Measurements from ENCODE around the gene LSM3.
A peak's percentile ranks its signal among the peaks of the same experiment; 100 is the strongest.

The LSM3 gene

DNA sequence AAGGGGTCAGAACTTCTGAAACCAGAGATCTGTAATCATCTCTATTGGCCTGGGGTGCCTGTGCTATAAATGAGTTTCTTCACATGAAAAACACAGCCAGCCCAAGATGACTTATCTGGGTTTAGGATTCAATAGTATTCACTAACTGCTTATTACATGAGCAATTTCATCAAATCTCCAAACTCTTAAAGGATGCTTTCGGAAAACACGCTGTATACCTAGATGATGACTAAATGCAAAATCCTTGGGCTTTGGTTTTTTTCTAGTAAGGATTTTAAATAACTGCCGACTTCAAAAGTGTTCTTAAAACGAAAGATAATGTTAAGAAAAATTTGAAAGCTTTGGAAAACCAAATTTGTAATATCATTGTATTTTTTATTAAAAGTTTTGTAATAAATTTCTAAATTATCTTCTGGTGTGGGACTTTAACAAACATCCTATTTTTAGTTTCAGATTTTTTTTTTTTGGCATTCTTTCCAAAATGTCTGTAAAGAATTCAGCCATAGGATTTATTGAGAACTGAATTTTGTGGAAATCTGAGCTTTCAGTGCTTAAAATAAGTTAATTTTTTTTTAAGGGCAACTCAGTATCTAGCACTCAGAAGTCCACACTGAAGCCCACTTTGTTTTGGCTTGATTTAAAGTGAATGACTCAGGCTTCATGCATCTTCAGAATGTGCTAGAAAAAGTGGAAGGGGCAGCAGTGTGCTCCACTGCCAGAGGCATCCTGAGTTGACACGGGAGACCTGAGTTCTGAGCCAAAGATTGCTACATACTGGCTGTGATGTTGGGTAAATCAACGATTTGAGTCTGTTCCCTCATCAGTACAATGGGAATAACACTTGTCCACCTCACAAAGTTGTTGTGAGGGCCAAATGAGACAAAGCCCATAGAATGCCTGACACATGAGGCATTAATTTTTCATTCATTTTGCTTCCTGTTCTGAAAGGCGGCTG, 35.1 kb upstream of the LSM3 start:
- DNase-seq = no peak

DNA sequence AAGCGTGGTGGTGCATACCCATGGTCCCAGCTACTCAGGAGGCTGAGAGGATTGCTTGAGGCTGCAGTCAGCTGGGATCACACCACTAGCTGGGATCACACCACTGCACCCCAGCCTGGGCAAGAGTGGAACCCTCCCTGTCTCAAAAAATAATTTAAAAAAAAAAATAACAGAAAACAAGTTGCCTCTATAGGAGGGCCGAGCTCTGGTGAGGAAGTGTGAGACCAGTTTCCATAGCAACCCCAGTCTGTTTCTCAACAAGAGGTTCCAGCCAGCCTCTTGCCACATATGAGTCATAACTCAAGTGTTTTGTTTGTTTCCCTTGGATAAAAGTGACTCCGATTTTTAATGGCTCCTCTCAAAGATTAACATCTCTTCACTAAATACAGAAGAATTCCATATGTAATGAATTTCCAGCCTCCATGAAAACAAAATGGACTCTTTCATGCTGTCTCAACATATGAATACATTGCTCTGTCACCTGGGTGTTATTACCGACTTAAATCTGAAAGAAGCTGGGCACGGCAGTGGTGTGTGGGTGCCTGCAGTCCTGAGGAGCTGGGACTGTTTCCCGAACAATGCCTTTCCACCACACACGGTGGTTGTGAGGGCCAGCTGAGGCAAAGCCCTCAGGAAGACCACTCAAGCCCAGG, 34.1 kb upstream of the LSM3 start:
- DNase-seq = peak; percentile 90

DNA sequence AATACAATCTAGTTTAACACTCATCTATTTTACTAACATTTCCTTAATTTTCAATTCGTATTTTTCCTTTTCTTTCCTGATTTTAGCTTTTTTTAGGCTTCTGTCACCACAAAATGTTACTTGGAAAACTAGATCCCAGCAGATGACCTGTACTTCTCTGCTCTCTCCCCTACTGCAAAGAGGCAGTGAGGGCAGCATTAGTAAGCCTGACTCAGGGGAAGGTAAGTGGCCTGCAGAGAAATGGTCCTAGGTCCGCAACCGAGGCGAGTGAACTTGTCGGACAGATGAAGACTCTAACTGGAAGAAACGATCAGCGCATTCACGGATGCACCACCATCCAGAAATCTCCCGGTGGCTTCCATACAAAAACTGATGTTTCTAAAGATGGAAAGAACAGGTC, 33.4 kb upstream of the LSM3 start:
- DNase-seq = no peak

DNA sequence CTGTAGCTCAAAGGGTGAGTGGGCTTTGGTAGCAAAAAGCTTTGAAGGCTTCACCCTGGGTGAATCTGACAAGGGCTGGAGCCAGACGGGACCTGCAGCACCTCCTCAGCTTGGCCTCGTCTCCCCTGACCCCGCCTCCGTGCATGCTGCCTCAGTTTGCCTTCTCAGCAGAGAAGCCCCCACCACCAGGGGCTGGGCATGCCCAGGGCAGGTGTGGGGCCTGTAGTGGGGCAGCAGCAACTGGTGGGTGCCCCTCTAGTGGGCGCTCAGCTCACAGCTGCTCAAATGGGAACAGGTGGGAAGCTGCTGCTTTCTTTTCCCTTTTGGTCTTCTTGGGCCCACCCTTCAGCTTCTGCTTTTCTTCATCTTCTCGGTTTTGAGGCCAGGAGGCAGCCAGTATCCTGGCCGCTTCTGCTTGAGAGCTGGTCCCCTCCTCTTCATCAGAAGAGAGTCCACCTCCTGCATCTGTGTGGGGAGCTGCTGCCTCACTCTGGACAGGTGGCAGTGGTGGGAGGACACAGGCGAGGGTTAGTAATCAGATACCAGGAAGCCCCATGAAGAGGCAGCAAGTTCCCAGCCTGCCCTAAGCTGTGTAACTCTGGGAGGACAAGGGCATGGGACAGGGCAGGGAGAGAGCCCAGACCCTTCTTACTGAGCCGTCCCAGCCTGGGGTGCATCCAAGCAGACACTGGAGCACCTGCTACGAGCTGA, 32.8 kb upstream of the LSM3 start:
- DNase-seq = no peak

DNA sequence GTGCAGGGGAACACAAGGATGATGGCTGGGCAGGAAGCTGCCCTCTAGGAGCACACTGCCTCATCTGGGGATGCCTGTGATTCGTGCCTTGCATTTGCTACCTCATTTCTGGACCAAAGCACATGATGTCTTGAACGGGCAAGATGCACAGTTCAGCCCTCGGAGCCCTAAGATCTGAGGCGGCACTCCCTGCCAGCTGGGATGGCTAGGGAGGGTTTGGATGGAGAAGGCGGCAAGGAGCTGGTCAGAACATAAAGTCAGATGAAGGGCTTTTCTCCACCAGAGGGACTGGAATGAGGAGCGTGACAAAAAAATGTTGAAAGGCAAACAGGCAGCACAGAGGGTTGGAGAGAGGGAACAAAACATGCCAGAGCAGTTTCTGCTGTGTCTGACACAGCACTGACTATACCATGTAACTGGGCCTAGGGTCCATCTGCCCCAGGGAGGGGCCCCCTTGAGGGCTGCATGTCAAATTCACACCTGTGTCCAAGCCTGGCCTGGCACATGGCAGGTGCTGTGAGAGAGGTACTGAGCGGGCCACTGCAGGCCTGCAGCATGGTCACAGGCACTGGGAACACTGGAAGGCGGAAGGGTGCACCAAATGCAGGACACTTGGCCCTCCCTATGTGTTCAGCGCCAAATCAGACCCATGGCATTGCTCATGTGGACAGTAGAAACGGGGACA, 32.1 kb upstream of the LSM3 start:
- DNase-seq = no peak

DNA sequence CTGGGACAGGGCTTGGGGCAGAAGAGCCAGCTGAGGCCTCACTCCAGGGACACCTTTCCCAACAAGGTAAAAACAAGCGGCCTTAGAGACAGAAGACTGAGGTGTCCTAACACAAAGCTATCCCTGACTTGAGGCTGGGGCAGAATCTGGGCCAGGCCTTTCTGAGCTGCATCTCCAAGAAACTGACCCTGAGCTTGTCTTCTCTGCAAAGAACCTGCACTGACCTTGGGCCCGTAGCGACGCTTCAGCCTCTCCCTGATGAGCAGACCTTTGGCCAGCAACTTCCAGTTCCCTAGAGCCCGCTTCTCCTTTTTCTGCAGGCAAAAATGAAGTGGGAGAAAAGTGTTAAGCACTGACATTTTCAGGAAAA, 31.6 kb upstream of the LSM3 start:
- no peak for DNase-seq

DNA sequence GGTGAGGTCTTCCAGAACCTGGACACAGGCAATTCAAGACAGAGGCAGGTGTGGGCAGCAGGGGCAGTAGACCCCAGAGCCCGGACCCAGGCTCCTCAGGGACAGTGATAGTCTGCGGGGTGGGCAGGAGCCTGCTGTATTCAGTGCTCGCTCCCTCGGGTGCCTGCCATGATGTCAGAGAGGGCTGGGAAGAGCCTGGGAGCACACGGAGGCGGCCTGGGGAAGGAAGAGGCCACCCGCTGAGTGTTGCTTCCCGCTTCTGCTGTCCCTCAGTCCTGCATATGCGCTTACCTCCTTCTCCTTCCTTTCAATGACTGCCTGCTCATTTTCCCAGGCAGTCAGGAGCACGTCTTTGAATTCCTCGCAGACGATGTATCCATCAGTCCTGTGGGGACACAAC, 31.0 kb upstream of the LSM3 start:
- no peak for DNase-seq

DNA sequence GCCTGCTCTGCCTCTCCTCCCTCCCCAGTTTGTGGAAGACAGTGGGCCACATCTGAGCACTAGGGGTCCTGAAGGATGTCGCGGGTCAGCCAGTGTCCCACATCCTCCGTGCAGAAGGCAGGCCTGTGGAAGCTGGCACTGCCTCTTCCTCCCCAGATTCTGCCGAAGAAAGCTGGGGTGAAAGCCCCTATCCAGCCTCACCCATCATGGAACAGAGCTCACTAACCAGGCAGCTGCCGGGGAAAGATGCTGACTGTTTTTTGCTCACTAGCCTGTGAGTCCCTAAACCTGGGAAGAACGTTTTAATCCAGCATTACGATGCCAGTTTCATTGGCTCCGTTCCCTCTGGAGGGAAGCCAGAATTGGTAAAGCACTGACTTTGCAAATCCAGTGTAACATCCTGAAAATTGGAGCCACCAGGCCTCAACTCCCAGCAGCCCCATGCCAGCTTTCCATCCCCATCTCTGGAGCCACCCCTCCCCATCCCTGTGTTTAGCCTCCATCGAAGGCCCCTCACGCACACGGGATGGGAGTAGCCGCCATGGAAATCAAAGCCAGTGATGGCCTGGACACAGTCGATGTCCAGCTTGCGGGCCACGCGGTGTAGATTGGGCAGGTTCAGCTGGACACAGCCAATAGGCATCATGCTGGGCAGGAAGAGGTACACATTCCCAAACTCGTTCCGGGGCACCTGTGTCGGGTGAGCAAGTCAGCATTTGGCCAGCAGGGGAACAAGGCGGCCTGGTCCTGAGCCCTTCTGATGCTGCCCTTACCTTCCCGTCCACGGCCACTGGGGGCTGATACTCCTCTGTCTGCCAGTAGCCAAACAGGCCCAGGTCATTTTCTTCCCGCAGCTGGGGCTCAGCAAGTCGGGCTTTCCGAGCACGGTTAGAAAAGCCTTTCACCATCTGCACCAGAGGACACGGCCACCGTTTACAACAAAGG, 30.3 kb upstream of the LSM3 start:
- no peak for DNase-seq

DNA sequence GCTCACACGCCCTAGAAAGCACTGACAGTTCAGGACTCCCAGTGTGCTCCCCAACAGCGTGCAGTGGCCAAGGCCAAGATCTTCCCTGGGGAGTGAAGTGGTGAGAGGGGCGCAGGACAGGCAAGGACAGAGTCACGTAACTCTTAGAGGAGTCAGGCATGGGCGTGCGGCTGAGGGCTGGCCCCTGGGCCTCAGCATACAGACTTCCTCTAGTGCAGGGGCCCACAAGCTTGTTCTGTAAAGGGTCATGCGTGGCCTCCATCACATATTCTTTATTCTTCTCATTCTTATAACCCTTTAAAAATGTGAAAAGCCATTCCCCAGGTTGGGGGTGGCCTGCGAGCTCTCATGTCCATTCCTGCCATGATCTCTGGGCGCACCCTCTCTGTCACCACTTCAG, 28.5 kb upstream of the LSM3 start:
- DNase-seq = no peak

DNA sequence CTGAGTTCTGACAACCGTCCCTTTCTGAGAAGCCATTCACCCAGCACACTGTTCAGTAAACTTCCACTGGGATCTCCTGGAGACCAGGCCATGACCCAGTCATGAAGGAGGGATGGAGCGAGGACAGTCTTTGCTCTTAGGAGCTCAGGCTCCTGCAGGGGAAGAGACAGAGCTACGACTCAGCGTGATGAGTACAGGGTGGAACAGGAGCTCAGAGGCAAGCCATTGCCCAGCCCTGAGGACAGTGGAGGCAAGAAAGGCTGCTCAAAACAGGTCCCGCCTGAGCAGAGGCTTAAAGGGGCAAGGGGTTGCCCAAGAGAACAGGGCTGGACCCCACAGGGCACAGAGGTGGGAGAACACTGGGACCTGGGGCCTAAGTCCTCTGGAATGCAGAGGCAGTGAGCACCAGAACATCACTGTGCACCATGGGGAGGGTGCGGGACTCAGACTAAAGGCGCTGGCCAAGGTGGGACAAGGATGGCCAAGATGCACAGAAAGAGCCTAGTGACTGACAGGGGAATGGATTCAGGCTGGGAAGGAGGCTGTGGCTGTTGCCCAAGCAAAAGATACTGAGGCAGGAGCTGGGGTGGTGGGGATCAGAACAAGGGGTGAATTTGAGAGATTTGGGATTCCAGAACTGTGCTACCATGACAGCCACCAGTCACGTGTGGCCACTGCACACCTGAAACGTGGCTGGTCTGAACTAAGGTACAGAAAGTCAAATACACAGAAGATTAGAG, 28.0 kb upstream of the LSM3 start:
- no peak for DNase-seq

DNA sequence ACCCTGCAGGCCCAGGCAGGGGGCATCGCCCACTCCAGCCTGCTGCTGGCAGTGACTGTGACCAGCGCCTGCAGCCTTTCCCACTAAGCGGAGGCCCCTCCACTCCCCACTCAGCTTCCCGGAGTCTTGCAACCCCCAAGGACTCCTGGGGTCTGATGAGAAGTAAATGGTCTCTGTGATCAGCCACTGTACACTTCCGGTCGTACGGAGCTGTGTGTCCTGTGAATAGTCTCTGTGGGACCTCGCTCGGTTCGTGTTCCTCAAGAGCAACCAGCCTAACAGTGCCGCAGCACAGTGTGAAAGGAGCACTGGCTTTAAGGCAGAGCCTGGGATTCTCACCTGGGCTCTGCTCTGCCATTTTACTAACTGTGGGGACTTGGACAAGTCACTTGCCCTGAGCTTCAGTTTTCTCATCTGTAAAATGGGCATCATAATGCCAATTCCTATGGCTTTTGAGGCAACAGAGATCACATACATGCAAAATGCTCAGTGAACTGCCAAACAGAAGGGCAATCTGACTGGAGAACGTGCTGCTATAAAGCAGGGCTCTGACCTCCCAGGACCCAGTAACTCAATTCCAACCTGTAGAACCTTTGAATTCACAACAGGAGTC, 27.0 kb upstream of the LSM3 start:
- no peak for DNase-seq

DNA sequence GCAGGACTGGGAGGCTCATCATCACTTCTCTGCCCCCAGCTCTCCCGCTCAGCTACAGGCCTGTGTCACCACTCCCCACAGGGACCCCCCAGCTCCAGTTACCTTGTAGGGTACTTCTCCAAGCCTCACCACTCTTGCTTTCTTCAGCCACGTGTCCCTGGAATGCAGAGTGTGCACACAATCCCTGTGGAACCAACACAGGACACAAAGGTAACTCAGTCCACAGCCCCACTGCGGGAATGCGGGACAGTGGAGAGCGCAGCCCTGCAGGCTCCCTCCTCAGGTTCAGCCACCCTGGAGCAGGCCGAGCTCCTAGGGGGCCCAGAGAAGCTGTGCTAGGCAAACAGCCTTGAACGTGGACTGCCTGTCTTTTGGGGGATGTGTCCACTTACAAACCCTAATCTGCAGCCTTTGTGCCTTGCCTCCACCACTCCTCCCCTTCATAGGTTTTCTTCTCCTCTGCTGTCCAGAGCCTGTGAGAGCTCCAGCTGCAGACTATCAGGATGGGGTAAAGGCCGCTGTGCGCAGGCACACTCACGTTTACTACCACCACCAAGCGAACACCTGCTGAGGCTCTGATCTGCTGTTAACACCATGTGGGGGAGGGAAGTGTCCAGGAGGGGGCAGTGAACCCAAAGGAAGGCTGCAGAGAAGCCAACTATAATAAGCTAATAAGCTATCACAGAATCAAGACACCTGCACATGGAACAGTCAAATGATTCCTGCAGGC, 26.2 kb upstream of the LSM3 start:
- no peak for DNase-seq

DNA sequence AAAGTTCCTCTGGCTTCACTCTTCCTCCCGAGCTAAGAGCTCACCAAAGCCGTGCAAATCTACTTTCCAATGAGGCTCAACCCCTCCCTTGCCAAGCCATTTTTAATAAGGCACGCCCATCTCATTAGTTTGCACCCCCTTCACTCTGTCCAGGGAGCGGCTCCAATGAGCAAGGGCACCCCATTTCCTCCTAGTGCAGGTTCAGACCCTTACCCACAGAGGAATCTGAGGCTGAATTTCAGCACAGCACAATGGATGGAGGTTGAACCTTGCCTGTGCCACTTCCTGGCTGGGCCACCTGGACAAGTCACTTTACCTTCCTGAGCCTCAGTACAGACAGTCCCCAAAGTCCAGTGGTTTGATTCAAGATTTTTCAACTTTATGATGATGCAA, 25.7 kb upstream of the LSM3 start:
- no peak for DNase-seq

DNA sequence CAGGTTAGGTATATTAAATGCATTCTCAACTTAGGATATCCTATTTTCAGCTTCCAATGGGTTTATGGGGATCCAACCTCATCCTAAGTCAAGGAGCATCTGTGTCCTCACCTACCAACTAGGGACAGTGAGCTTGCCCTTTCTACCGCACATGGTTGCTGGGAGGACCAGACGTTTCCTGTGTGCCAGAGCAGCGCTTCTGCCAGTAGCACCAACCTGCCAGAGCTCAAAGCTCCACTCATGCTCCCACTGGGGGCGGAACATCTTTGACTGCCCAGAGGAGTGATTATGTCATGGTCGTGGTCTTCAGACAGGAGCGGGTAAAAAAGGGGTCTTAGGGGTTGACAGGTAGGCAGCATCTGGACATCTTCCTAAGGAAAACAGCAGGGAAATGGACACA, 25.0 kb upstream of the LSM3 start:
- no peak for DNase-seq

DNA sequence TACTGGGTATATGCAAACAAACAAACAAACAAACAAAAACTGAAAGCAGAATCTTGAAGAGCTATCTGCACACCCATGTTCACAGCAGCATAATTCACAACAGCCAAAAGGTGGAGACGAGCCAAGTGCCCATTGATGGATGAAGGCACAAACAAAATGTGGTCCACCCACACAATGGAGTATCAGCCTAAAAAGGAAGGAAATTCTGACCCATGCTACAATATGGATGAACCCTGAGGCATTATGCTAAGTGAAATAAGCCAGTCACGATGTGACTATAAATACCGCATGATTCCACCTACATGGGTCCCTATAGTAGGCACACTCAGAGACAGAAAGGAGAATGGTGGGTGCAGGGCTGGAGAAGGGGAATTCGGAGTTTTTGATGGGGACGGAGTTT, 24.3 kb upstream of the LSM3 start:
- no peak for DNase-seq

DNA sequence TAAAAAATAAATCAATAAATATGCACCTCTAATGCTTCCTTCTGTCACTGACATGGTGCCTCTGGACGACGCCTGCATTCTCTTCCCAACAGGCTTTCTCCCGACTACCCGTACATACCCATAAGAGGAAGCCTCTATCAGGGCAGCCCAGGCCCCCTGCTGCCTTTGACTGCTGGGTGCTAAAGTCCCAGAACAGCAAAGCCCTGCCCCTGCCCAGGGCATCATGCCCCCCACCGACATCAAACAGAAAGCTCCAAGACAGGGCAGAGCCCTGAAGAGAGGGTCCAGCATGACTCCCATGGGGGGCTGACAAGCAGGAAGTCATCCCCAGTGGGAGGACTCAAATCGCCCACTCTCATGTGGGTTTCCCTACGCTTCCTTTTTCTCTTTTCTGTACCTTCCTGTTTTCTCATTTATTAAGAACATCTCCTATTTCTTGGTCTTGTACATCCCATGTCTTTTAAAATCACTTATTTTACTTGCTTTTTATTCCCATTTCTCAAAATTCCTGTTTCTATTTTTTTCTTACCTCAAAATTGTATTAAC, 23.6 kb upstream of the LSM3 start:
- DNase-seq = no peak

DNA sequence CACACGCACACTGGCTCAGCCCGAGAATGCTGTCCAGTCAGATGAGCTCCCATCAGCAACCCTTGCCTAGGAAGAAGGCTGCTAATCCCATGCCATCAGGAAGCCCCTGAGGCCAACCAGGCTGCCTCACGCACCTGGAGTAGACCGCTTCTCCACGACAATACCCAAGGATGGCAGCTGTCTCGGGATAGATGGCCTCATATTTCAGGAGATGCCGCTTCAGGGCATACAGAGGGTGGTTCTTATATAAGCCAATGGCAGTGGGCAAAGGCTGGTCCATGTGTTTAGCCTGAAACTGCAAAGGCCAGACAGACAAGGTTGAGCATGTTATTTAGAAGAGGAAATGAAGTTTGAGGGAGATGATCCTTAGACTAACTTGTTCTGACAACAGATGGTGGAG, 22.4 kb upstream of the LSM3 start:
- no peak for DNase-seq

DNA sequence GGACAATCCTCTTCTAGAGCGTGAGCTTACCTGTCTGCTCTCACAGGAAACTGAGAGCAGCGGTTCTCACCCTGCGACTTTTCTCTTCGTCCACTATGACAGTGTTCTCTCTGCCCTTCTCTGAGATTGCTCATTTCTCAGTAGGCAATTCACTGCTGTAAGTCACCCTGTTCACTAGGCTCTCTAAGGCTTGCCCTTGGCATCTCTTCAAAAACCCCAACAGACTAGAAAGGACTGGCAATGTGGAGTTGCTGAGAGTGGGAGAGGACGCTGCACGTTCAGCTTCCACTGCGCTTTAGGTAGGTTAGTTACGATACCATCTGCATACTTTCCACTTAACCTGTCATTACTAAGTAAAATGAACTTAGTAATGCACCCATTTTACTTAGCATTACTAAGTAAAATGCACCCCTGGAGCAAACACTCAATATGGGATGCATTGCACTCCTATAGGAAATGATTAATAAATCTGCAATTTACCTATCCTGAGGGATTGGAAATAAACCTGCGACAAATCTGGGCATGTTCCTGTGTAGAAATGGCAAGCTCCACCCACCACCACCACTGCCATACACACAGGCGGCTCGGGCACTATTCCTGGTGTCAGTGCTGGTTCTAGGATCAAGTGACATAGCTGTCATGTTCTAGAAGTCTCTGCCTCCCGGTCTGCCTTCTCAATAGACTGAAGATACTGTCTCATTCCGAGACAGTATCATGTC, 21.6 kb upstream of the LSM3 start:
- no peak for DNase-seq

DNA sequence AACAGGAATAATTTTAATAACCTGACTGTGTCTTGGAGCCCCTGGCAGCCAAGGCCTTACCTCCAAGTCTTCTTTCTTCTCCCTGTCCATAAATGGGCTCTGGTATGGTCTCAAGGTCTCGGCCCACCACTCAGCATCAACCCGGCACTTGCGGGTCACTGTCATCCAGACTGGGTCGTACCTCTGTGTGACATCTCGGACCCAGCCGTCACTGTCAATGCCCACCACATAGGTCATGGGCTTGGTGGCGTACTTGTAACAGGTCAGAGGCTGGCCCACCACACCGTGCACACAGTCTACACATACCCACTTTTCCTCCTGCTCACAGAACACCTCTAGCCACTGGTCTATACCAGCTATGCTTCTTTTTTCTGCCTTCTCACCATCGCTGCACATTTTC, 20.7 kb upstream of the LSM3 start:
- DNase-seq = no peak
